Measurements from ENCODE around the gene ACP3.

The ACP3 gene

GRCh38 chr3:132326251-132326650, 9.0 kb downstream of the ACP3 start:
- H3K9me3 ChIP-seq (ENCODE audit: insufficient read depth, low read length): no peaks in the 10 kb centered on the region
- no peak overlapping the region for H3K27ac ChIP-seq (ENCODE audit: low read depth, low read length)
- H3K79me2 ChIP-seq (ENCODE audit: insufficient read depth, low read length): no peaks in the 10 kb centered on the region
- no peaks in the 10 kb centered on the region for H3K36me3 ChIP-seq (ENCODE audit: low read length)
- TF ChIP-seq CTCF (IDR thresholded peaks at IDR 0.05; ENCODE audit: insufficient read depth, low read length, poor library complexity, severe bottlenecking): no peak
- TF ChIP-seq EZH2phosphoT487 (conservative IDR thresholded peaks at IDR 0.05; ENCODE audit: low read length): no peak
- no peaks in the 10 kb centered on the region for H4K20me1 ChIP-seq (ENCODE audit: low read depth, low read length)
- no peaks in the 10 kb centered on the region for H3K27me3 ChIP-seq (ENCODE audit: low read length)
- no peaks in the 10 kb centered on the region for H3F3A ChIP-seq (ENCODE audit: insufficient read depth)
- H3K9ac ChIP-seq (ENCODE audit: low read length): no peak overlapping the region
- H3K9me2 ChIP-seq (replicated peaks; ENCODE audit: insufficient read depth, low read length): no peaks in the 10 kb centered on the region; the same call in 1 of the 2 replicates
- H3K4me3 ChIP-seq (ENCODE audit: insufficient read depth, low read length, poor library complexity, severe bottlenecking): no peak overlapping the region
- no peak overlapping the region for H2AFZ ChIP-seq (ENCODE audit: low read depth, low read length, severe bottlenecking)
- H3K4me2 ChIP-seq (ENCODE audit: low read depth, low read length, poor library complexity, severe bottlenecking): no peak overlapping the region

GRCh38 chr3:132332082-132332481, 14.9 kb downstream of the ACP3 start:
- Histone ChIP-seq H3K79me2 (ENCODE audit: insufficient read depth, low read length) (no peaks in the 10 kb centered on the region), H3F3A (ENCODE audit: insufficient read depth) (no peaks in the 10 kb centered on the region), H3K9me3 (ENCODE audit: insufficient read depth, low read length) (no peaks in the 10 kb centered on the region), H2AFZ (ENCODE audit: low read depth, low read length, severe bottlenecking) (no peak overlapping the region), H3K4me2 (ENCODE audit: low read depth, low read length, poor library complexity, severe bottlenecking) (no peak overlapping the region), H3K4me3 (ENCODE audit: insufficient read depth, low read length, poor library complexity, severe bottlenecking) (no peak overlapping the region), H3K27me3 (ENCODE audit: low read length) (no peaks in the 10 kb centered on the region), H3K36me3 (ENCODE audit: low read length) (no peaks in the 10 kb centered on the region), H3K27ac (ENCODE audit: low read depth, low read length) (no peak overlapping the region), H3K9me2 (replicated peaks; ENCODE audit: insufficient read depth, low read length) (no peaks in the 10 kb centered on the region; the same call in 1 of the 2 replicates), H4K20me1 (ENCODE audit: low read depth, low read length) (no peaks in the 10 kb centered on the region), H3K9ac (ENCODE audit: low read length) (no peak overlapping the region)
- TF ChIP-seq EZH2phosphoT487 (conservative IDR thresholded peaks at IDR 0.05; ENCODE audit: low read length) (no peak), CTCF (IDR thresholded peaks at IDR 0.05; ENCODE audit: insufficient read depth, low read length, poor library complexity, severe bottlenecking) (no peak)

GRCh38 chr3:132332508-132332907, 15.3 kb downstream of the ACP3 start:
- TF ChIP-seq EZH2phosphoT487 (conservative IDR thresholded peaks at IDR 0.05; ENCODE audit: low read length) (no peak), CTCF (IDR thresholded peaks at IDR 0.05; ENCODE audit: insufficient read depth, low read length, poor library complexity, severe bottlenecking) (no peak)
- no peak overlapping the region for H2AFZ ChIP-seq (ENCODE audit: low read depth, low read length, severe bottlenecking)

More at GRCh38 chr3:132332508-132332907, 15.3 kb downstream of the ACP3 start:
- Histone ChIP-seq H3K36me3 (ENCODE audit: low read length) (no peaks in the 10 kb centered on the region), H3K9me2 (replicated peaks; ENCODE audit: insufficient read depth, low read length) (no peaks in the 10 kb centered on the region; the same call in 1 of the 2 replicates), H3K27me3 (ENCODE audit: low read length) (no peaks in the 10 kb centered on the region), H3F3A (ENCODE audit: insufficient read depth) (no peaks in the 10 kb centered on the region), H4K20me1 (ENCODE audit: low read depth, low read length) (no peaks in the 10 kb centered on the region), H3K4me2 (ENCODE audit: low read depth, low read length, poor library complexity, severe bottlenecking) (no peak overlapping the region), H3K27ac (ENCODE audit: low read depth, low read length) (no peak overlapping the region), H3K9ac (ENCODE audit: low read length) (no peak overlapping the region), H3K79me2 (ENCODE audit: insufficient read depth, low read length) (no peaks in the 10 kb centered on the region), H3K9me3 (ENCODE audit: insufficient read depth, low read length) (no peaks in the 10 kb centered on the region), H3K4me3 (ENCODE audit: insufficient read depth, low read length, poor library complexity, severe bottlenecking) (no peak overlapping the region)

All from SU-DHL-6 (cell line).